GM21423 (cell line): Measurements from ENCODE around the gene BET1L.

Experiments used
- ATAC-seq: cut with Tn5 transposase; IDR thresholded peaks from one replicate; pipeline ENCODE4 v1.9.1; 2021; ENCODE audit warnings: mild to moderate bottlenecking, moderate library complexity; ENCODE audit not compliant: unreplicated experiment

Gene BET1L

GRCh38 chr11:210803-211180 lies 3.6 kb upstream of the BET1L start:
- no peak for ATAC-seq

- no peak for ATAC-seq
These were observed 3.1 kb upstream of the BET1L start for GRCh38 chr11:210122-210802.

GRCh38 chr11:209275-210121 lies 2.3 kb upstream of the BET1L start:
- no peak for ATAC-seq

- ATAC-seq = no peak
These were observed 1.7 kb upstream of the BET1L start for GRCh38 chr11:208917-209260.

GRCh38 chr11:208181-208916 lies 1.1 kb upstream of the BET1L start:
- ATAC-seq = peak; percentile 37

GRCh38 chr11:207863-208180 lies 623 bp upstream of the BET1L start:
- ATAC-seq = no peak

GRCh38 chr11:206526-207207 lies 532 bp downstream of the BET1L start:
- no peak for ATAC-seq

- ATAC-seq = no peak
These were observed 1.2 kb downstream of the BET1L start for GRCh38 chr11:206002-206384.

GRCh38 chr11:205221-206001 lies 1.8 kb downstream of the BET1L start:
- no peak for ATAC-seq

- ATAC-seq = no peak
These were observed 2.6 kb downstream of the BET1L start for GRCh38 chr11:204587-205109.

- ATAC-seq = no peak
These were observed 3.1 kb downstream of the BET1L start for GRCh38 chr11:203945-204586.

GRCh38 chr11:203056-203944 lies 3.9 kb downstream of the BET1L start:
- ATAC-seq = no peak

GRCh38 chr11:202490-202889 lies 4.7 kb downstream of the BET1L start:
- ATAC-seq = no peak

- no peak for ATAC-seq
These were observed 5.2 kb downstream of the BET1L start for GRCh38 chr11:201966-202365.

- ATAC-seq = no peak
These were observed 6.8 kb downstream of the BET1L start for GRCh38 chr11:200224-201003.

GRCh38 chr11:199782-200181 lies 7.4 kb downstream of the BET1L start:
- ATAC-seq = no peak

GRCh38 chr11:199004-199581 lies 8.1 kb downstream of the BET1L start:
- ATAC-seq = no peak
